Measurements from ENCODE around the gene NGDN.

NGDN gene

DNA sequence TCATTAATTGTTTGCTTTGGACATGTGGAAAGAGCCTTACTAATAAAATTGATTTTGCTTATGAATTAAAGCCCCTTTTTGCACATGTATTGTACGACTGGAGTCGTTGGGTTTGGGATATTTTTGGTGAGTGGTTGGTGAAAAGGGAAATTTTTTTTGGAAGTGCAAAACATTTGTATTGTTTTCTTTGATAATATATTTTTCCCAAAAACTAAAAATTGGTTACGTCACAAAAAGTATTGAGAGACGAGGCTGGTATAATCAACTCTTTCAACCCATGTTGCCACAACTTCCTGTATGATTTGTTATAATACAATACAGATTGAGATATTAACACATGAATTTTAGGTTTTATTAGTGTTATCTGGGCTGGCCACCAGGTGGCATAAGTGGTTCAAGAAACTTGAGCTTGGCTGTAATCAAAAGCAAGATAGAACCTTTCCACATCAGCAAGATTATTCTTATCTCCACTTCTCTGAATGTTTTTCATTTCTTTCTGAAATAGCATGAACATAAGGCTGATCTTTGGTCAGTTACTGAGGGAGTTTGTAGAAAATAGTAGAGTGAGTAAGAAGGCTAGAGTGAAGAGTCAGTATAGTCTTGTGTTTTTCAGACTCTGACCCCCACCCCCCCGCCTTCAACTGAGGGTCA is 8.7 kb downstream of the NGDN start:
- DNase-seq: peak; percentile 80

DNA sequence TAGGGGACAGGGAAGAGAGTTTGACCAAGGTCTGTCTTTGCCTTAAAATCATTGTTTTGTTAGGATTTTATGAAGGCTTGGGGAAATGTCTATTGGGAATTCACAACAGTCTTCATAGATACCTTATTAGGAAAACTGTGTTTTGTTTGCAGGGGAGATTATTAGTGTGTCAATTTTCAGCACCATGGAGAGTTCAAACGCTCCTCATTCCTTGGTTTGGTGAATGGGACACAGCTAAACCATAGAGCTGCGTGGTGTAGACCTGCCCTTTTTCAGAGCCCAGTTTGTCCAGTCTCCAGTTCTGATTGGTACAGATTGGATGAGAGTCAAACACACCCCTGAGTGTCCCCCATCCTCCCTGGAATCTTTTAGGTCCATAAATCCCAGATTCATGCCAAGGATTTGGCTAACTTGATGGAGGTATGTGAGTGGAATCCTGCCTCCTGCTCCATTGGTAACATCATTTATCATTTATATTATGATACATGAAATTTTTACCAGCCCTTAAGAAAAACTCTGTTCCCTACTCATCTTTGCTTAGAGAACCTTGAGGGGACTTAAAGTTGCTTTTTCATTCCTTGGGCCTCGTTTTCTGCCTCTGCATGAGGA is 12.0 kb downstream of the NGDN start:
- no peak for DNase-seq

DNA sequence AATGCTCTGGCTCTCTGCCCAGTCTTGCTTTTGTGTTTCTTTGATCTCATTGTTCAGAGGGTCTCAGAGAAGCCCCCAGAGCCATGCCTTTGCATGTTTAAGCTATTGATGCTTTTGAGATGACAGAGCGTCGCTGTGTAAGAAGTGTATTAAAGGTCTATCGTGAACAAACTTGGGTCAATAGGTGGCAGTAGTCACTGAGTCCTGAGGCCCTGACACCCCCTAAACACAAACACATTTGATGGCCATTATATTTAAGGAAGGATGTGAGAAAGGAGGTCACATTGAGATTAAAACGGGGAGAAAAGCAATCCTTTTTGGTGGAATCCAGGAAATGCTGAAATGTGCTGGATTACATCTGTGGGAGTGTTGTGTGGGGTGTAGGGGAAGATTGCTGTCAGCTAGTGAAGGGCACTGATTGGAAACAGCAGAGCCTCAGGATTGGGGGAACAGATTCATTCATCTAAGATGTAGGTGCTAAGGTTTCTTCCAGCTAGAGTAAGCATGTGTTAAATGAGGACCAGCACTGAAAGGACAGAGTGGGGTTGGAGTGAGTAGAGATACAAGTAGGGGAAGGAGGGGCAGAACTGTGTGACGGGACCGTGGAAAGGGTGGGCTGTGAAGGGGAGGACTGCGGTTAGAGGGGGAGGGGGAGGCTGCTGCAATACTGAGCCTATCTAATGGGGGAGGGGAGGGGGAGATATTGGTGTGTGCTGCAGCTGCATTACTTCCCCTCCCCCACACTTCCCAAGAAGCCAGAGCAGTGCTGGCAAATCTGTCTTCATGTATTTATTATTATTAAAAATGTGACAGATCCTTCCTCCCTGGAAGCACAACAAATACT is 12.7 kb downstream of the NGDN start:
- DNase-seq: no peak

DNA sequence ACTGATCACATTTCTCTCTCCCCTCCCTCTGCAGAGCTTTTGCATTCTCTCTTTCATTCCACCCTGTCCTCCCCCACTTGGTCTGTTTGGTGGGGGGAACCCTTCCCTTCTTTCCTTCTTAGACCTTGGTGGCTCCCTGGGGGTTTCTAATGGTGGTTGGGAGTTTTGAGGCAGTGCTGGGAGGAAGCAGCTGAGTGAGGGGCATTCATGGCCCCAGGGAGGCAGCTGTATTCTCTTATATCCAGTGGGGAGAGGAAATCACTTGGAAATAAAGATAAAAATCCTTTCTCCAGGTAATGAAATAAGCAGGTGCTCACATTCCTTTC is 13.3 kb downstream of the NGDN start:
- no peak for DNase-seq

DNA sequence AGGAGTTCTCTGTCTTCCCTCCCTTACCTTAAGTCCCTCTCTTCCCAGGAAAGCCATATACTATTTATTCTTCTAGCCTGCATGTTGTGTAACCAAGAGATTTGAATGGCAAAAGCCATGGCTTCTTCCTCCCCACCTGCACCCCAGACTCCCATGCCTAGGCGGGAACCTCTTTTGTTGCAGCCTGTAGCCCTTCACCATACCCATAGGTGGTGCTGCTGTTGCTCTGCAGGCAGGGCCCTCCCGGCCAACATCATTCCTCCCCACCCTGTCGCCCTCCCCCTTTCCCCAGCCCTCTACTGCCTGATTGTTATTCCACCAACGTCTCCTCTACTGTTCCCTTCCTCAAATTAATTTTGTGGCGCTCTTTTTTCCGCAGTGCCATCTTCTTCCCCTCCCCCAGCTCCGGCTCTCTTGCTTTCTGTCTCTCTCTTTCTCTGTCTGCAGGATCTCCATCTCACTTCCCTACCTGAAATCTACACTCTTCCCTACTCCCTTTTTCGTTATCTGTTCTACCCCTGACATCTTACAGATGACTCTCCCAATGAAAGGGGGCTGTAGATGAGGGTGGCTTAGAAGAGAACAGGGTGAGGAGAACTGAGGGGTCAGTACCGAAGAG is 13.8 kb downstream of the NGDN start:
- DNase-seq: no peak

DNA sequence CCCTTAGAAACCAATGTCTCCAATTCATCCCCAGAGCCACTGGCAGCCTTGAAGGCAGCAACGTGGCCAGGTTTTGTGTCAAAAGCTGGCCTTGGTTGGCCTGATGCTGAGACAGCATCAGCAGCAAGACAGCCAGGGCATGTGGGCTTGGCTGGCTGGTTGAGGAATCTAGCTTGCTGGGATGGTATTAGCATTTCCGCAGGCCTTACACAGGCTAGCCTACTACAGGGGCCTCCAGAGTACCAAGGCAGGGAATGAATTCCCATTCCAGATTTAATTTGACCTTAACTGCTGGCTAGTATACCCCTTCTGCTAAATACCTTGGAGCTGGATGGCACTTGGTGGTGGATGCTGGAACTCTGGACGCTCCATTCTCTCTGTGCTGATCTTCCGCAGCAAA is 15.8 kb downstream of the NGDN start:
- no peak for DNase-seq

DNA sequence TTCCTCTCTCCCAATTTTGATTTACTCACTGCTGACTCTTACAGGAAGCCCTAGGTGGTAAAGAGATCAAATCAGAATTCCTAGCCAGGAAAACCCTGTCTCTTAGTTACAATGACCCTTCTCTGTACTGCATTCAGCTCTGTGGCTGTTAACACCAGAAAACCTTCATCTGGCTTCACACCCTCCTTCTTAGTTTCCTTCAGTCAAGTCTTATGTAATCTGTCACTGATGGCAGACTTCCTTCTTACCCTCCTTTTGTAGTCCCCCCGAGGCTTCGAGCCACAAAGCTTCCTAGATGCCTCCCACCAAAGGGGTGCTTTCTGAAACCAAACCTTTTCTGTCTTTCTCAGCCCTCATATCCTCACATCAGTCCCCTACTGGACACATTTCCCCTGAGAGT is 16.5 kb downstream of the NGDN start:
- no peak for DNase-seq

DNA sequence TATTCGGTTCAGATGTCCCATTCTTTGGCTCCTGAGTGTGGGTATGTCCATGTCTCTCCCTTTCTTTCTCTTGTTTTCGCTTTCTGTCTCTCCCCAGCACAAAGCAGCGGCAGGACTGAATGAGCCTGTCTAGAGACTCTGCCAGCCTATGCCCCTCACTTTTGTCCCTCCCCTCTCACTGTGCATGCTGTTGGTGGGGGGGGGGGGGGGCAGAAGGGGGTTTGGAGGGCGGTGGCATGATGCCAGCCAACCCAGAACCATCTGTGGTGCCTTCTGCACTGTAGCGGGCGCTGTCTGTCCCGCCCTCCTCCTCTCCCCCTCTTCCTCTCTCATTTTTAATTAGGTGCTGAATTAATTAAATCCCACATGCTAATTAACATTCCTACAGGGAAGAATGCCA is 17.7 kb downstream of the NGDN start:
- DNase-seq: no peak

DNA sequence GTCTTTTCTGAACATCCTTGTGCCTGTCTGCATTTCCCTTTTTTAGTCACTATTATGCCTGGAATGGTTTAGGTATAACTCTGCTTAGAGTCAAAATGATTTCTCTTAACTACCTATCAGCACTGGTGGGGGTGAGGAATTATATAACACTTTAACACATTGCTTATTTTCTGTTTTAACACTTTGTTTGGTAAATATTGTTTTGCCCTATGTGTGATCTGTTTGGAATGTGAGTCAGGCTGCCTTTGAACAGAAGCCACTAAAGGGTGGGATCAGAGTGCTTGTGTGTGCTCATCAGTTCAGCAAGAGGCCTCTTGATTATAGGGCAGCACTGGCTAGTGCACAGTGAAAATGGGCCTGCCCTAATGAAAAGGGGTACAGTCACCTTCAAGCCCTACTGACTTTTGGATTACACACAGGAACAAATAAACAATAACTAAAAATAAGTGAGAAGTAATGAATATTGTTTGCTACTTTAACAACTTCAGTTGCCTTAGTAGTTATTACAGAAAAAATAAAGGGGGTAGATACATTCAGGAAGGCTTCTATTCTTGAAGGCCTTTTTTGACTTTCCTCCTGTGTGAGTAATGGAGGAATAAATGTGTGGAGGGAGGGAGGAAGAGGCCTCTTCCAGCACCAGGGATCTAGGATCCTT is 23.2 kb downstream of the NGDN start:
- no peak for DNase-seq

DNA sequence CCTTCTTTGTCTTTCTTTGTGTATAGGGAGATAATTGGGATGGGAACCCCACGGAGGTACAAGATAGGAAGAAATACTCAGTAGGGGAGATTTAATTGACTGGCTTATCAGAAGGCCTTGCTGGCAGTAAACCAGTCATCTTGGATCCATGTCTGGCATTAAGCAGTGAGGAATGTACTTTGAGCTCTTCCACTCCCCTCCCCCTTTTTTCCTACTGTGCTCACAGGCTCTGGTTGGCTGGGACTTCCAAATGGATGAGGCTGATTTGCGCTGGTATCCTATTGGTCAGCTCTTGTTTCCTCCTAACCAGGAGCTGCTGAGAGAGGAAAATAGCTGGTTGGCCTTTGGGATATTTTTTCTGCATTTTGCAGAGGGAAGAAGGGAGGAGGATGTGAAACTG is 24.7 kb downstream of the NGDN start:
- no peak for DNase-seq

DNA sequence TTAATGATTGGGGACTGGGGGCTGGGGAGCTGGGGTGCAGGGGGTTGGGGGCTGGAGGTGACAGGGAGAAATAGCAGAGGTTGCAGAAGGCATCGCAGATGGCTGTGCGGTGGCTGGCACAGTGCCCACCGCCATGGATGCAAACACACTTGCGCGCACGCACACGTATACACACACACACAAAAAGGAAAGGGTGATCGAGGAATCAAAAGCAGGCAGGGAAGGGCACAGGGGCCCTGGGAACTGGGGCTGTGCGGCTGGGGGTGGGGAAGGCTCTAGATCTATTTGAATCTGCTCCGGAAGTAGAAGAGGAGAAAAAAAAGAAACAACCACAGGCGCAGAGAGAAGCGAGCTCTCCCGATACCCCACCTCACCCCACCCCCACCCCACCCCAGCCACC is 42.7 kb downstream of the NGDN start:
- no peak for DNase-seq

DNA sequence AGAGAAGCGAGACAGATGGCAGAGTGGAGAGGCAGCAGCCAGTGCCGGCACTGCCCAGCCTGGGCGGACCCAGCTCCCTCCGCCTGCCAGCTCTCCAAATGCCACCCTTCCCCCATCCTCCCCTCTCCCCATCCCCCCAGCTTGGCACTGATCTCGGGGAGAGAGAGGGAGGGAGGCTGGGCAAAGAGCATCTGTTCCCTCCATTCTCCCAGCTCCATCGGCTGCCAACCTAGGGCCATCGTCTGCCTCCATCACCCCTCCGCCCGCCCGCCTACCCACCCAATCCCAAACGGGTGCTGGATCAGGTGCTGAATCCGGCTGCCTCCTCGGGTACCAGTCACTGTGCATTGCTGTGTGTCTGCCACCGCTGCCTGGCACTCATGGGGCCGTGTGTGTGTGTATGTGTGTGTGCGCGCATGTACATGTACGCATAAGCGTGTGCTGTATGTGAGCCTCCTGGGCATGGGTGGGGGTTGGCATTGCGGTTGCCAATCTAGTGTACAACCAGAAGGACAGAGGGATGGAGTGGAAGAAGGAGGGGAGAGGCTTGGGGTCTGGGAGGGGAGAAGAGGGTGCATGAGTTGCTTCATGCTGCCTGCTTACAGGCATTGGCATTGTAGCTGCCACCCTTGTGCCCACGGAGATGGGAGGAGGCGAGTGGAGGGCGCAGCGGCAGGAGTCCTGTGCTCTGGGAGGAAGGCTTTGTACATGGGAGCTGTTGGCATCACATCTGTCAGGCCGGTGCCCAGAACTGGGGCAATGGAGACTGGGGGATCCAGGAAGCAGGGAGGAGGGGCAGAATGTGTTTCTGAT is 43.7 kb downstream of the NGDN start:
- no peak for DNase-seq

DNA sequence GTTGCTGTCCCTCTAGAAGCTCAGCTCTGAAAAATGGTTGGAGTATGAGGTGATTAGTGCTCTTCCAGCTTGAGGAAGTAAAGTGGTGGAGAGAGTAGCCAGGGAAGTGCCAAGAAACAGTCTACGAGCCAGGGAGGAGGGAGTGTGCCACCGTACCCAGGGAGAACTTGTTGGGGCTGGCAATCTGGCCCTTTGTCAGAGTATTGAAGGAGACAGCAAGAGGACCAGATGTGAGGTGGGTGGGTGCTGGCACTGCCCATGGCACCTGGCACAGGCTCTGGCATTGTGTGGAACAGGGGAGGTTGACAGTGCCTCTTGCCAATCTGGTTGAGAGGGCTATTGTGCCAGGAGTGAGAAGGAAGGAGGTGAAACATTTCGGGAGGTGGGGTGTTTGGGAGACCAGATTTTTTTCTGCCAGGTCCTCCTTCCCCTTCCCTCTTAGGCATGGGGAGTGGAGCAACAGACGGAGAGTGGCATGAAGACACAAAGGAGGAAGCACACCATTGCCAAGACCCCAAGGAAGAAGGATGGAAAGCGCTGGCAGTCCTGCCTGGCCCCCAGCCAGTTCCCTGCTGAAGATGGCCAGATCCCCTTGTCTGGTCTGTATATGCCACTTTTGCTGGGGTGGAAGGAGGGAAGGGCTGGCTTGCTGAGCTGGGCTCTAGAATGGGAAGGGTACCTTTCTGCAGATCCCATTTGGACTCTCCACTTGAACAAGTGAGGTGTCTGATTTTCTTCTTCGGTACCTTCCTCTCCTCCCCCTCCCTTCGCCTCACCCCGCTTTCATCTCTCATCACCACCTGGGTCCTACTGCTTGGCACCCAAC is 44.5 kb downstream of the NGDN start:
- no peak for DNase-seq

DNA sequence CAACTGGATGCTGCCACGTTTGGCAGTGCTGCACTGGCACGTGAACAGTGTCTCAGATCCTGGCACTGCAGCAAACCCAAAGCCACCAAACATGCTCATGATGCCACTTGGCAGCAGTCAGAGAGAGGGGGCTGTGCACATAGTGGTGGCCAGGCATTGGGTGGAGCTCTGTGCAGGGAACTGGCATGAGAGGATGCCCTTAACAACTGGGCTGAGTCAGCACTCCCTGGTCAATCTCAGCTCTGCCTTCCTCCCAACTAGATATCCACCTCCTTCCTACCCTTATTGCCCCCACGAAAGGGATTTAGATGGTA is 45.1 kb downstream of the NGDN start:
- no peak for DNase-seq

DNA sequence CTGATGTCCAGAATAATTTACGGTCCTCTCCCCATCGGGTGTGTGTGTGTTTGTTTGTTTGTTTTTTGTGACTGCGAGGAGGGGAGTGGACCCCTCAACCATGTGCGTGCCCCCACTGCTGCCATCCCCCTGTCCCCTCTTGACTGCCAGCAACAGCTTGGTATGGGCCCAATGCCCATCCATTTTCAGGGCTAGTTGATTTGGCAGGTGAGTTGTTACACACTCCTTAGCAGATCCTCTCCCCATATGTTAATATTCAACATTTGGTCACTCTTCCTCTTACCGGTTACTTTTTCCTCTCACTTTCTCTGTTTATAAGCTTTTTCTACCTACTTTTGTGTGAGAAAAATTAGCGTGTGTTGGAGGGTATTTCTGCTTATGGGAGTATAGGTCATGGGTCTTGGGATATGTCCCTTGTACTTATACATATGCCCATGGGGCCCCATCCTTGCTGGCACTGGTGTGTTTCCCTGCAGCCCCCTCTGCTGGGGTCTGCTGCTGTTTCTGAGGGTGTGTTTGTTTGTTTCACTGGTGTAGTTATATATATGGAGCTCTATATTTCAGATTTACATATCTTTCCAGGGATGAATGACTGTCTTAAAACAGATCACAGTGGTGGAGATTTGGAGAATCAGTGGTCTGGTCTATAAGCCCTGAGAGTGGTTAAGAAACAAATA is 48.3 kb downstream of the NGDN start:
- DNase-seq: no peak

DNA sequence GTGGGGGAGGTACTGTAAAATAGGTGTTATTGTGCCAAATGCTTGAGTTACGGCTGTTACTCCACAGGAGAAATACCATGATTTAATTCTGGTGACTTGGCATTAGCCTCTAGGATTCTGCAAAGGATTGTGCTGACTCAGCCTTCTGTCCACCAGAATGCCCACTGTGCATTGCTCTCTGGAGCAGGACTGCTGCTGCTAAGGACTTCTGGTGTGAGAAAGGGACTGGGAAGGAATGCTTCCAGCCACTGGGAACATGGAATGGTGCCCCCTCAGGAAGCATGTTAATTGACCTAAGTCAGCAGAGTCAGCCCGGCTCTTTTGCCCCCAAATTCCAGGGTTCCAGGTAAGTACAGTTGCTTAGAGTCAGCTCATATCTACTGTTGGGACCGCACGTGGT is 49.2 kb downstream of the NGDN start:
- no peak for DNase-seq

DNA sequence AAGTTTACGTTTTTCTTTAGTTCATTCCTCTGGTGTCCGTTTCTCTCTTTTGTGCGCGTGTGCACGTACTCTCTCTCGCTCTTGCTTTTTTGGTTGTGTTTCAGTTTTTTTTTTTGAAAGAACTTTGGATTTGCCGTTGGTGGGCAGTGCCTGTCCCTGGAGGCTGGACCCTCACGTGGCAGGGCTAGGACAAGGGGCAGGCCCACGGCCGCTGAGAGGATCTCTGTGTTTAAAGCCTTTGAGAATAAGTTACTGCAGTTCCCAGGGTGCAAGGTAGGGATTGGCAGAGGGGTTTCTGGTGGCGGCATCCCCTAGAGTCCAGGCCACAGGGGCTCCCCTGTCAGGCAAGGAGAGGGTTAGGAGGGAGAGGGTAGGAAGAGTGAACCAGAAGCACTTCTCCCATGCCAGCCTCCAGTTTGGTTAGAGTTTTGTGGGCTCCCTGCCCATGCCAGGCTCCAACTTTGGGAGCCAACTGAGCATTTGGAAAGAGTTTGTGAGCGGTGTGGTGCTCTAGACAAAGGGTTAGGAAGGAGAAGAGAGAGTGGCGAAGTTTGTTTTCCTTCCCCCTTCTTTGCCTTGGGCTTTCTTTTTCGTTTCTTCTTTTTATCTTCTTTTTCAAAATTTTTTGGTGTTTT is 51.5 kb downstream of the NGDN start:
- no peak for DNase-seq

DNA sequence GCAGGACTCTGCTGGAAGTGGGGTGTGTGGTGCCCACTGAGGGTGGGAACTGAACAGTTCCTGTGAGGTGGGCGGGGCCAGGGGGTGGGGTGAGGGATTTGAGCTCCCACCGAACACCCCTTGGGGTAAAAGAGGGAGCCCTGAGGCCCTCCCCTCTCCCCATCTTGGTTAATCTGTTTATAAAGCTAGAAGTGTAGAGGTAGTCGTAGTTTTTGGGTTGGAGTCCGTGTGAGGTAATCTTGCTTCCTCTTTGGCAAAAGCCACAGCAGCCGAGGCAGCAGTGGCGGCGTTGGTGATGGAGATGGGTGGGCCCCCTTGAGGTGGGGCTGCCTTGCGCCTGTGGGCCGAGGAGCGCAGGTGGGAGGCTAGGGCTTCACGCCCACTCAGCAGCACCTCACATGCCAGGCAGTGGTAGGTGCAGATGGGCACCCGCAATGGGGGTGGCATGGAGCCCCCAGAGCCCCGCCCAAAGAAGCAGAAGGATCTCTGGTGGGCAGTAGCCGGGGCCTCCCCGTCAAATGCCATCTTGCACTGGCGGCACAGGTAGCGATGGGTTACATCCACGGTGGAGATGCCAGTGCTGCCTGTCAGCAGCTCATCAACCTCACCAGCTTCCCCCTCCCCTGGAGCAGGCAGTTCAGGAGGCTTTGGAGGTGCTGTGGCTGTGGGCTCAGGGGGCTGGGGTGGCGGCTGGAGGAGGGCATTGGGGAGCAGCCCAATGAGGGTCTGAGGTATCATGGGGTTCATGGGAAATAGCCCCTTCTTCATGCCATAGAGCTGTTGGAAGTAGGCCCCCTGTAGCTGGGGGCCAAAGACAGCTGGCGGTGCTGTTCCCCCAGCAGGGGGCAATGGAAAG is 52.5 kb downstream of the NGDN start:
- DNase-seq: no peak

DNA sequence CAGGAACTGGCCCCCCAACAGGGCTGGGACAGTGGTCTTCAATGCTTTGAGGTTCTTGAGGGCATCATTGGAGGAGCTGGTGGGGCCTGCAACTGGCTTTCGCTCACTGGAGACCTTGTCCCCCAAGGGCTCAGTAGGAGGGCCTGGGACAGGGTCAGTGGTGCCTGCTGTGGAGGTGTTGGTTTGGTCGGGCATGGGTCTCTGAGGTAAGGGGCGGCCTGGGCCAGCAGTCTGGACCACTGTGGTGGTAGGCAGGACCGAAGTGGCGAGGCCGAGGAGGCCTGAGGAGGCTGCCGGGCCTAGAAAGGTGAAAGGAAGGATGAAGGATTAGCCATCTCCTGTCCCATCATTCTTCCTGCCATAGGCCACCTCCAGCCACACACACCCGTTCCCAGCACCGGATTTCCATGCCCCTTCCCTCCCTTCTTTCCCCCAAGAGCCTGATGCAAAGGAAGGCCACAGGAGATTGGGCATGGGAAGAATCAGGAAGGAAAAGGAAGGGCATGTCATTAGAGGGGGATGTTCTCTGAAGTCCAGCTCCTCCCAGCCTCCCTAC is 53.2 kb downstream of the NGDN start:
- no peak for DNase-seq

All from CD4-positive, alpha-beta T cell treated with Interleukin-12 subunit alpha and Interleukin-12 subunit beta, for 1 hour (primary cell).